ENCODE results near the gene SYCP3. TPM values are rescaled to one million over a fixed set of nuclear protein-coding genes. Genes with fewer than 3 reads are reported as not detected.

The SYCP3 gene
- under 1 TPM in 2 of 4 donors, not detected in 2; 0.31 to 0.36 TPM for total RNA-seq

DNA sequence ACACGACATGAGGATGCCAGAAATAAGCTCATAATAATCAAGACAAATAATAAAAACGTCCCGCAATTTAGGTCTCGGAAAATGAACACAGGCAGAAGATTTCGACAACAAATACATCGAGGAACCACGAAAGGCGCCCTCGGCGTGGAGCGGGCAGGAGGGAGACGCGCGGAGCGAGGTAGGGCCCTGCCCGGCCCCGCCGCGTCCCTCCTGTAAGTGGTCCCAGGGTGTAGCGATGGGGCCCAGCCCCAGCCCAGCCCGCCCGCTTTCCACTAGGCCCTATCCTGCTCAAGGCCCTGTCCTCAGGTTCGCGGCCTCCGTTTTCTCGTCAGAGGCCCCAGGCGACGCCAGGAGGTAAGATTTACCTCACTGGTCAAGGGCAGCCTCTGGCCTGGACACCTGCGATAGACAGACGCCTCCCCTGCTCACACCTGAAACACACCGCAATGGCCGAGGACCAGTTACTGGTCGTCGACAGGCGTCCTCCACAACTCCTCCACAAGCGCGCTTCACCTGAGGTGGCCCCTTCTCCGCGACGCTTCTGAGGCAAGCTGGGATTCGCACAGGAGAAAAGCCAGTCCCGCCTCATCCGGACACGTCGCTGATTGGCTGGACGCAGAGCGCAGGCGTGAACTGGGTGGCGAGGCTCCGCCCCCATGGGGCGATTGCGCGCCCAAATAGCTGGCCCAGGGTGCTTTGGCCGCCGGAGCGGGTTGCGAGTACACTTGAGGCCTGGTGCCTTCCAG, at the start of gene SYCP3:
SYCP3 (minus strand) TSS at position 543 of the 746 bp plus-strand sequence. CDS start 1,527 bp downstream, outside the sequence.
- TF ChIP-seq, protein P1, sequence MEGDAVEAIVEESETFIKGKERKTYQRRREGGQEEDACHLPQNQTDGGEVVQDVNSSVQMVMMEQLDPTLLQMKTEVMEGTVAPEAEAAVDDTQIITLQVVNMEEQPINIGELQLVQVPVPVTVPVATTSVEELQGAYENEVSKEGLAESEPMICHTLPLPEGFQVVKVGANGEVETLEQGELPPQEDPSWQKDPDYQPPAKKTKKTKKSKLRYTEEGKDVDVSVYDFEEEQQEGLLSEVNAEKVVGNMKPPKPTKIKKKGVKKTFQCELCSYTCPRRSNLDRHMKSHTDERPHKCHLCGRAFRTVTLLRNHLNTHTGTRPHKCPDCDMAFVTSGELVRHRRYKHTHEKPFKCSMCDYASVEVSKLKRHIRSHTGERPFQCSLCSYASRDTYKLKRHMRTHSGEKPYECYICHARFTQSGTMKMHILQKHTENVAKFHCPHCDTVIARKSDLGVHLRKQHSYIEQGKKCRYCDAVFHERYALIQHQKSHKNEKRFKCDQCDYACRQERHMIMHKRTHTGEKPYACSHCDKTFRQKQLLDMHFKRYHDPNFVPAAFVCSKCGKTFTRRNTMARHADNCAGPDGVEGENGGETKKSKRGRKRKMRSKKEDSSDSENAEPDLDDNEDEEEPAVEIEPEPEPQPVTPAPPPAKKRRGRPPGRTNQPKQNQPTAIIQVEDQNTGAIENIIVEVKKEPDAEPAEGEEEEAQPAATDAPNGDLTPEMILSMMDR (IDR thresholded peaks at IDR 0.05) = no peak
- DNase-seq (ENCODE audit: low spot score) (no peak), ATAC-seq (ENCODE audit: low FRiP score) (no peak)

DNA sequence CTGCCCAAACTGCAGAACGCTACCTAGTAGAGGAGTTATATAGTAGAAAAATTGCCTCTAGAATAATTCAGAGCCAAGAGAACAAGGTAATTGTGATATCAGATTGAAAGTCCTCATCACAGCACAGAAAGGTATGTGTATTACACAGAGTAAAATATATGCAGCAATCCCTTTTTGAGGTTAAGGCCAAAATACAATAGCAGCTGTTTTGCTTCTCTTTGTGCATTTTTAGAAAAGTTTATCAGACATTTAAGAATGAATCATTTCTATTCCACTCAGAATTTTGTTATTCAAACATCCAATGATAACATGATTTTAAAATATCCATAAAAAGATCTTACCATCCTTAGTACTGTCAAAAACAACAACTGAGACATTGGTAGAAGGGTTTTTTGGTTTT, 46.4 kb upstream of the SYCP3 start:
- no peak for DNase-seq (ENCODE audit: low spot score)
- no peak for ATAC-seq (ENCODE audit: low FRiP score)
- TF ChIP-seq, protein P1 (IDR thresholded peaks at IDR 0.05) = no peak

DNA sequence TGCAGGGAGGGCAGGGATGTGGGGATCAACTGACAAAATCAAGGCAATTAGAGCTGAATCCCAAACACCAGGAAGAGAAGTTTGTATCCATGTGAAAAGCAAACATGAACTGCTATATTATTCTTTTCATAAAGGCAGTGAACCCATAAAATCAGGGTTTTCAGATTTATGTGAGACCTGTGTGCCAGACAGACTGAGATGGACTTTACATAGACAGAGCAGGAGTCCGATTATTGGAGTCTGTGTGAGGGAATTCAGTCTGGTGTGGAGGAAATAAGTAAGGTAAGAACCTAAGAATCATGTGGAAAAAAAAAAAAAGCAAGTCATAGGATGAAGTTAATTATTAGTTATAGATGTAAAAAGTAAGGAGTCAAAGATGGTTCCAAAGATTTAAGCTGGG, 45.1 kb upstream of the SYCP3 start:
- TF ChIP-seq, protein P1 (IDR thresholded peaks at IDR 0.05) = no peak
- no peak for DNase-seq (ENCODE audit: low spot score)
- no peak for ATAC-seq (ENCODE audit: low FRiP score)

DNA sequence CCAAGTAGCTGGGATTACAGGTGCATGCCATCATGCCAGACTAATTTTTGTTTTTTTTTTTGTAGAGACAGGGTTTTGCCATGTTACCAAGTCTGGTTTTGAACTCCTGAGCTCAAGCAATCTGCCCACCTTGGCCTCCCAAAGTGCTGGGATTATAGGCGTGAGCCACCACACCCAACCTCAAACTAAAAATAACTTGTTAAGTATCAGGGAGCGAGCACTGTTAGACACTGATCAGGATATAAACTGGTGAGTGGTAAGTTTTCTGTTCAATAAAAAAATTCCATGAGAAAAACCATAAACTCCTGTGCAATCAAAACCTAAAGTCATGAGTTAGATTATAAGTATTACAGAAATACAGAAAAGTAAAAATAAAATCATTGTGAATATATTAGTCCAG, 44.6 kb upstream of the SYCP3 start:
- no peak for DNase-seq (ENCODE audit: low spot score)
- TF ChIP-seq, protein P1 (IDR thresholded peaks at IDR 0.05) = no peak

DNA sequence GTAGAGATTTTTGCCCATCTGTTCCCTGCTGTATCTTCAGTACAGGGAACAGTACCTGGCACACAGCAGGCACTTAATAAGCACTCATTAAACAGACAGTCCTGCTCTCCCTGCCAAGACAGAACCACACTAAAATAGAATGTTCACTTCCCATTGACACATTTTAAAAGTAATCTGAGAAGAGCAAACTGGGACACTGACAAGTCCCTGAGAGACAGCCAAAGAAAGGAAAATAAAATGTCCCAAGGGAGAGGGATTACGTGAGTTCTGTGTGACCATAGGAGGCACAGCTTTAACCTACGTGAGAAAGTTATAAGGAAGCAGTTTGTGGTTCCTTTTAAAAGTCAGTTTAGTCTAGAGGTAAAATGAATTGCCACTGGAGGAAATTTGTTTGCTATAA, 43.9 kb upstream of the SYCP3 start:
- TF ChIP-seq, protein P1 (IDR thresholded peaks at IDR 0.05) = no peak
- DNase-seq (ENCODE audit: low spot score) (no peak), ATAC-seq (ENCODE audit: low FRiP score) (no peak)

More for the DNA sequence above, 44.6 kb upstream of the SYCP3 start:
- ATAC-seq (ENCODE audit: low FRiP score) = no peak

DNA sequence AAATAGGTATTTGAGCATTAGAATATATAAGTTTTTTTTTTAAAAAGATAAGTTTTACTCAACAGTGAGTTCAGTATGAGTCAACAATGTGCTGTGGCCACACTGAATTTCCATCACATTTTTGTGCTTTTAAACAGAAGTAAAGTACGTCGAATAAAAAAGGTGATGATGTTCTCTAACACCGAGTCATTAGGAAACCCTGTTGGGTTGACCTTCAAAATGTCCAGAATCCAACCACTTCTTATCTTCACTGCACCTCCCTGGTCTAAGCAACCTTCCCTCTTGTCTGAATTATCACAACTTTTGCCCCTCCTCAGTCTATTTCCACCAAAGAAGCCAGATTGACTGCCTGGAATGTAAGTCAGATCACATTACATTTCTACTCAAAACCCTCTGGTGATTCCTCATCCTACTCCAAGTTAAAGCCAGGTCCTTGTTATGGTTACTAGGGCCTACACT, 43.0 kb upstream of the SYCP3 start:
- ATAC-seq (ENCODE audit: low FRiP score) (no peak), DNase-seq (ENCODE audit: low spot score) (no peak)
- TF ChIP-seq, protein P1 (IDR thresholded peaks at IDR 0.05) = no peak

DNA sequence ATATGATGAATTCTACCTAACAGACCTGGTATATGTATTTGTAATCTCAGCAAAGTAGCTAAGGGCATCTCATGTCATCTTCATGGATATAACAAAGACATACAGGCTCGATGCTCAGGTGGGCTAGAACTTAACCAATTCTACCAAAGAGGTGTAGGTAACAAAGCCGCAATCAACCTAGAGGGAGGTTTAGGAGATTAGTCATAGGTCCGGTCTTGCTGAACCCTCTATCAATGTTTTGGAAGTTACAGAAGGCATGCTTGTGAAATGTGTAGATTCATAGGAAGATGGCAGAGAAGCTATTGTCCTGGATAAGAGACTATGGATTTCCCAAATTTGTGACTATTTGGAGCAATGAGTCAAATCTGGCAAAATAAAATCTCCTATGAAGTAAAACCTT, 42.6 kb upstream of the SYCP3 start:
- TF ChIP-seq, protein P1 (IDR thresholded peaks at IDR 0.05) = no peak
- DNase-seq (ENCODE audit: low spot score) = no peak
- no peak for ATAC-seq (ENCODE audit: low FRiP score)

Measured in omental fat pad (tissue), 4 donors.